Activated CD4-positive, alpha-beta T cell treated with anti-CD3 and anti-CD28 coated beads for 36 hours (primary cell): ENCODE measurements around the gene MYO1H. TPM values are rescaled to one million over a fixed set of nuclear protein-coding genes. Genes with fewer than 3 reads are reported as not detected.
A peak's percentile ranks its signal among the peaks of the same experiment; 100 is the strongest.

Experiments
- ATAC-seq: fragments of 200-7000 bp; cut with Tn5 transposase; one replicate; pipeline ENCODE4 v1.10.0; 2021; ENCODE audit warnings: mild to moderate bottlenecking, moderate library complexity
- CTCF ChIA-PET: fragments of 350-600 bp; sonication (Branson Sonifier 250); formaldehyde crosslinking; loops from one replicate; lab custom pipeline; 2021; ENCODE audit warnings: antibody characterized with exemption; lab: Charles Lee
- POLR2A ChIA-PET: fragments of 350-600 bp; sonication (Branson Sonifier 250); formaldehyde crosslinking; loops from one replicate; lab custom pipeline; 2021; ENCODE audit warnings: antibody characterized with exemption, inconsistent platforms; lab: Charles Lee
- DNase-seq: peaks from one replicate; pipeline ENCODE4 v3.0.0-alpha.2; 2020
- H3K27ac Mint-ChIP-seq: one replicate; pipeline ENCODE4 v1.8.0; 2021; ENCODE audit warnings: mixed read lengths
- H3K27me3 Mint-ChIP-seq: one replicate; pipeline ENCODE4 v1.8.0; 2021; ENCODE audit warnings: mixed read lengths
- H3K36me3 Mint-ChIP-seq: one replicate; pipeline ENCODE4 v1.8.0; 2021; ENCODE audit warnings: low read depth, mixed read lengths
- H3K4me1 Mint-ChIP-seq: one replicate; pipeline ENCODE4 v1.8.0; 2021; ENCODE audit warnings: mixed read lengths
- H3K4me3 Mint-ChIP-seq: one replicate; pipeline ENCODE4 v1.8.0; 2021; ENCODE audit warnings: mild to moderate bottlenecking, moderate library complexity, mixed read lengths
- H3K9me3 Mint-ChIP-seq: one replicate; pipeline ENCODE4 v1.8.0; 2021; ENCODE audit warnings: low read depth, mixed read lengths
- intact Hi-C, 2 experiments: fragments of 100-400 bp; cut with DNase I in 1 of 2; cut with micrococcal nuclease in 1 of 2; formaldehyde crosslinking; loops; one replicate each; pipeline versions ENCODE4 v1.14.2 to v1.15.1; 2022 to 2024; cut with DNase I, micrococcal nuclease
- total RNA-seq, 2 experiments: library from RNA; stranded (reverse); gene quantifications; one replicate each; pipeline ENCODE4 v1.2.3, GENCODE V29; 2021

The MYO1H gene, protein sequence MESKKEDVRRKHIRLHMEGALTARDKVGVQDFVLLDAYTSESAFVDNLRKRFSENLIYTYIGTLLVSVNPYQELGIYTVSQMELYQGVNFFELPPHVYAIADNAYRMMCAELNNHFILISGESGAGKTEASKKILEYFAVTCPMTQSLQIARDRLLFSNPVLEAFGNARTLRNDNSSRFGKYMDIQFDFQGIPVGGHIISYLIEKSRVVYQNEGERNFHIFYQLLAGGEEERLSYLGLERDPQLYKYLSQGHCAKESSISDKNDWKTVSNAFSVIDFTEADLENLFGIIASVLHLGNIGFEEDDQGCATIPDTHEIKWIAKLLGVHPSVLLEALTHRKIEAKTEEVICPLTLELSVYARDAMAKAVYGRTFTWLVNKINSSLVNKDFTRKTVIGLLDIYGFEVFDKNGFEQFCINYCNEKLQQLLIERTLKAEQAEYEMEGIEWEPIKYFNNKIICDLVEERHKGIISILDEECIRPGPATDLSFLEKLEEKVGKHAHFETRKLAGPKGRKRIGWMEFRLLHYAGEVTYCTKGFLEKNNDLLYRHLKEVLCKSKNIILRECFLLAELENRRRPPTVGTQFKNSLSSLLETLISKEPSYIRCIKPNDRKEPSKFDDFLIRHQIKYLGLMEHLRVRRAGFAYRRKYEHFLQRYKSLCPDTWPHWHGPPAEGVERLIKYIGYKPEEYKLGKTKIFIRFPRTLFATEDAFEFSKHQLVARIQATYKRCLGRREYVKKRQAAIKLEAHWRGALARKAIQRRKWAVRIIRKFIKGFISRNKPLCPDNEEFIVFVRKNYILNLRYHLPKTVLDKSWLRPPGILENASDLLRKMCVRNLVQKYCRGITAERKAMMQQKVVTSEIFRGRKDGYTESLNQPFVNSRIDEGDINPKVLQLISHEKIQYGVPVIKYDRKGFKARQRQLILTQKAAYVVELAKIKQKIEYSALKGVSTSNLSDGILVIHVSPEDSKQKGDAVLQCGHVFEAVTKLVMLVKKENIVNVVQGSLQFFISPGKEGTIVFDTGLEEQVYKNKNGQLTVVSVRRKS
- not detected for total RNA-seq

- CTCF ChIA-PET = interaction anchor here (1.1 kb wide), 1 partner anchor 30 kb away, joined by 3 read pairs; no protein-coding TSS in a partner anchor
- Mint-ChIP-seq H3K36me3 (no peaks in the 10 kb centered on the region), H3K9me3 (no peaks in the 10 kb centered on the region), H3K4me3 (no peak within 1 kb of the TSS), H3K27me3 (peaks cover 13% of the 10 kb centered on the region), H3K4me1 (no peaks in the 10 kb centered on the region), H3K27ac (no peak within 1 kb of the TSS)
- POLR2A ChIA-PET = no interaction called here
- ATAC-seq (no peak), DNase-seq (no peak)
- intact Hi-C loops = no loop called here
Observed at GRCh38 chr12:109347589-109347988, at the start of gene MYO1H. Gene MYO1H (plus strand): TSS chr12:109347900. CDS start chr12:109347961, 61 bp downstream.

DNA sequence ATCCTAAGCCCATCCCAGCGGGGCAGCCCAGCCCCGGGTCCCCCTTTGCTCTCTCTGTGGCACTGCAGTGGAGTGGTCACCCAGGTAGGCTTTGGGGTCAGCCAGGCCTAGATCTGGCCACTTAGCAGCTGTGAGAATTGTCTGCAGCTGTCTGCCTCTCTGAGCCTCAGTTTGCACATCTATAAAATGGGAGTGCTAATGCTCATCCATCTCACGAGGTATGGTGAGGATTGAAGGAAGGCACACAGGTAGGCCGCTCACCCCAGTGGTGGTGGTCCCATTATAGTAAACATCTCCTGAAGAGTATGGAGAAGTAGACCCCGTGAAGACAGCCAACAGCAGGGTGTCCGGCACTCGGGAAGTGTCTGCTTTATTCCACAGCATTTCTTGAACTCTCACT lies 47.9 kb upstream of the MYO1H start:
- H3K4me3 Mint-ChIP-seq = no peak overlapping the region
- DNase-seq (no peak), ATAC-seq (no peak)
- intact Hi-C loops = no loop called here
- no peaks in the 10 kb centered on the region for H3K4me1 Mint-ChIP-seq
- H3K9me3 Mint-ChIP-seq = no peaks in the 10 kb centered on the region
- ChIA-PET POLR2A (no interaction called here), CTCF (interaction anchor here (0.6 kb wide), 1 partner anchor 475 kb away, joined by 3 read pairs; no protein-coding TSS in a partner anchor)
- H3K36me3 Mint-ChIP-seq = no peaks in the 10 kb centered on the region
- H3K27me3 Mint-ChIP-seq = peaks cover 15% of the 10 kb centered on the region
- H3K27ac Mint-ChIP-seq = no peak overlapping the region

DNA sequence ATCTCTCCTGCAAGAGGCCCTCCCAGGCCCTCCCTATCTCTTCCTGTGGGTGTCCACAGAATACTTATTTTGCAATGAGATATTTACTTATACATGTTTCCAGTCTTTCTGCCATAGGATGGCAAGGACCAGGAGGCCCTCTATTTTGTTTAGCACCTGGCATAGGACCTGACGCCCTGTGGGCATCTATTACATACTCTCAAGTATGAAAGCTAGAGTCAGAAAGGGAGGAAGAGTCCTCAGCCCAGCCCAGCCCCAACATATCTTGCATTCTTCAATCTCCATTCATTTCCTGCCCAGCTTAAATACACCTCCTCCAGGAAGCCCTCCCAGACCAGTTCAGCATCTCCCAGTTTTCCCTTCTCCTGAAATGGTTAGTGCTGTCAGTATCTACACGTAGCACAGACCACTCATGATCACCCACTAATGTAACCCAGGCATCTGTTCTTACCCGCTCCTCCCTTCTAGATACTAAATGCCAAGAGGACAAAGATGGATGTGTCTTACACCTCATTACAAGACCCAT lies 46.0 kb upstream of the MYO1H start:
- H3K4me1 Mint-ChIP-seq = no peaks in the 10 kb centered on the region
- POLR2A ChIA-PET = interaction anchor here (0.6 kb wide), 1 partner anchor 10 kb away, joined by 4 read pairs; no protein-coding TSS in a partner anchor
- H3K36me3 Mint-ChIP-seq = no peaks in the 10 kb centered on the region
- no peak for ATAC-seq
- no peaks in the 10 kb centered on the region for H3K9me3 Mint-ChIP-seq
- no peak overlapping the region for H3K4me3 Mint-ChIP-seq
- no peak for DNase-seq
- intact Hi-C loops = no loop called here
- CTCF ChIA-PET = interaction anchor here (0.9 to 2.0 kb wide), 6 partner anchors 8 to 190 kb away, joined by 3 to 6 read pairs (median 4); no protein-coding TSS in a partner anchor
- no peak overlapping the region for H3K27ac Mint-ChIP-seq
- peaks cover 10% of the 10 kb centered on the region for H3K27me3 Mint-ChIP-seq

GRCh38 chr12:109302358-109302757 lies 45.3 kb upstream of the MYO1H start:
- ChIA-PET CTCF (interaction anchor here (0.9 to 2.0 kb wide), 5 partner anchors 9 to 91 kb away, joined by 3 to 6 read pairs (median 4); no protein-coding TSS in a partner anchor), POLR2A (interaction anchor here (0.6 kb wide), 1 partner anchor 9 kb away, joined by 4 read pairs; no protein-coding TSS in a partner anchor)
- DNase-seq (no peak), ATAC-seq (no peak)
- intact Hi-C loops = no loop called here
- Mint-ChIP-seq H3K9me3 (no peaks in the 10 kb centered on the region), H3K36me3 (no peaks in the 10 kb centered on the region), H3K4me1 (no peaks in the 10 kb centered on the region), H3K27me3 (peaks cover 10% of the 10 kb centered on the region), H3K27ac (no peak overlapping the region), H3K4me3 (no peak overlapping the region)

- Mint-ChIP-seq H3K4me1 (no peaks in the 10 kb centered on the region), H3K27me3 (peaks cover 14% of the 10 kb centered on the region), H3K36me3 (no peaks in the 10 kb centered on the region), H3K9me3 (no peaks in the 10 kb centered on the region), H3K27ac (no peak overlapping the region), H3K4me3 (no peak overlapping the region)
- POLR2A ChIA-PET = no interaction called here
- DNase-seq (no peak), ATAC-seq (no peak)
- intact Hi-C loops = no loop called here
- CTCF ChIA-PET = interaction anchor here (1.4 to 2.0 kb wide), 4 partner anchors 9 to 86 kb away, joined by 4 to 6 read pairs (median 4); no protein-coding TSS in a partner anchor
Observed at GRCh38 chr12:109302770-109303169, 44.9 kb upstream of the MYO1H start.

- CTCF ChIA-PET = interaction anchor here (1.4 kb wide), 1 partner anchor 85 kb away, joined by 5 read pairs; no protein-coding TSS in a partner anchor
- H3K4me3 Mint-ChIP-seq = no peak overlapping the region
- no peak for ATAC-seq
- DNase-seq = no peak
- H3K27me3 Mint-ChIP-seq = peaks cover 28% of the 10 kb centered on the region
- no peaks in the 10 kb centered on the region for H3K9me3 Mint-ChIP-seq
- H3K4me1 Mint-ChIP-seq = peaks cover 3% of the 10 kb centered on the region
- H3K27ac Mint-ChIP-seq = no peak overlapping the region
- H3K36me3 Mint-ChIP-seq = no peaks in the 10 kb centered on the region
- intact Hi-C loops = no loop called here
- POLR2A ChIA-PET = no interaction called here
Observed at GRCh38 chr12:109304485-109304884, 43.2 kb upstream of the MYO1H start.

DNA sequence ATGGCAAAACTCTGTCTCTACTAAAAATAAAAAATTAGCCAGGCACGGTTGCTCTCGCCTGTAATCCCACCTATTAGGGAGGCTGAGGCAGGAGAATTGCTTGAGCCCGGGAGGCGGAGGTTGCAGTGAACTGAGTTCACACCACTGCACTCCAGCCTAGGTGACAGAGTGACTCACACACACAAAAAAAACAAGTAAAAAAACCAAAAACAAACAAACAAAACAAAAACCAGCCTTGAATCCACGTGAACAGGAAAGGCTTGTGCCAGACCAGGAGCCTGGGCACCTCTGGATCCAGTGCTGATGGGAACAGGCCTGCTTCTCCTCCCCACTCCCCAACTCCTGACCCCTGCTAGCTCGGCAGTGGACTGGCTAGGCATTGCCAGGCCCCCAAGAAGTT lies 42.2 kb upstream of the MYO1H start:
- no peaks in the 10 kb centered on the region for H3K36me3 Mint-ChIP-seq
- H3K4me1 Mint-ChIP-seq = peaks cover 7% of the 10 kb centered on the region
- intact Hi-C loops = no loop called here
- H3K4me3 Mint-ChIP-seq = no peak overlapping the region
- no peak for ATAC-seq
- peaks cover 32% of the 10 kb centered on the region for H3K27me3 Mint-ChIP-seq
- CTCF ChIA-PET = interaction anchor here (1.3 kb wide), 2 partner anchors 11 to 89 kb away, joined by 3 to 4 read pairs; no protein-coding TSS in a partner anchor
- POLR2A ChIA-PET = no interaction called here
- no peak overlapping the region for H3K27ac Mint-ChIP-seq
- no peaks in the 10 kb centered on the region for H3K9me3 Mint-ChIP-seq
- DNase-seq = no peak

DNA sequence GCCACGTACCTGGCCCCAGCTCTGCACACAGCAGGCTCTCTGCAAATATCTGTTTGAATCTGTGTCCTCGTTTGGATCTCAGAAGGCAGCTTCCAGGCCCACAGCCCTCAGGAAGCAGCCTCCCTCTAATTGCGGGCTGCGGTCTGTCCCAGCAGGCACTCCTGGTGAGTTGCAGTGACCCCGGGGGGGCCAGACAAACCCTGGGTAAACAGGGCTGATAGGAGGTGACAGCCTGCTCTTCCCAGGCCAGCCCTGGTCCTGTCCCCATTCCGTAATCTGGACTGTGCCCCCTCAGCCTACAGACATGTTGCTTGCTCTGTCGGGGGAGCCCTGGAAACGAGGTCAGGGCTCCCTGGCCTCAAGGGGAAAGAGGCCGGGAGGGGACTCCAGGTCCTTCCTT lies 40.6 kb upstream of the MYO1H start:
- intact Hi-C loops = no loop called here
- H3K27me3 Mint-ChIP-seq = peaks cover 38% of the 10 kb centered on the region

GRCh38 chr12:109308534-109309380 lies 38.9 kb upstream of the MYO1H start, which contains the start of gene FOXN4:
Gene FOXN4 (minus strand): TSS chr12:109309284. CDS start chr12:109308321, 963 bp downstream.
- Mint-ChIP-seq H3K4me1 (peaks cover 9% of the 10 kb centered on the region), H3K36me3 (no peaks in the 10 kb centered on the region), H3K27me3 (peaks cover 39% of the 10 kb centered on the region), H3K27ac (no peak within 1 kb of the TSS), H3K9me3 (no peaks in the 10 kb centered on the region), H3K4me3 (peak within 1 kb of the TSS; percentile 63)
- CTCF ChIA-PET = interaction anchor here (0.7 kb wide), 1 partner anchor 120 kb away, joined by 3 read pairs; no protein-coding TSS in a partner anchor
- ATAC-seq (no peak), DNase-seq (no peak)
- intact Hi-C loops = no loop called here
- POLR2A ChIA-PET = no interaction called here

More for the DNA sequence above, 40.6 kb upstream of the MYO1H start:
- ChIA-PET CTCF (interaction anchor here (1.3 kb wide), 1 partner anchor 10 kb away, joined by 3 read pairs; no protein-coding TSS in a partner anchor), POLR2A (no interaction called here)
- Mint-ChIP-seq H3K4me1 (peaks cover 9% of the 10 kb centered on the region), H3K27ac (no peak overlapping the region), H3K4me3 (no peak overlapping the region), H3K9me3 (no peaks in the 10 kb centered on the region), H3K36me3 (no peaks in the 10 kb centered on the region)
- no peak for ATAC-seq
- no peak for DNase-seq
